Suppressor macrophage treated with lipopolysaccharide for 4 hours (primary cell): ENCODE data around the gene TGIF2.

Source experiments
- DNase-seq: peaks from one replicate; pipeline ENCODE4 v3.0.0-alpha.2; 2020

The TGIF2 gene

DNA sequence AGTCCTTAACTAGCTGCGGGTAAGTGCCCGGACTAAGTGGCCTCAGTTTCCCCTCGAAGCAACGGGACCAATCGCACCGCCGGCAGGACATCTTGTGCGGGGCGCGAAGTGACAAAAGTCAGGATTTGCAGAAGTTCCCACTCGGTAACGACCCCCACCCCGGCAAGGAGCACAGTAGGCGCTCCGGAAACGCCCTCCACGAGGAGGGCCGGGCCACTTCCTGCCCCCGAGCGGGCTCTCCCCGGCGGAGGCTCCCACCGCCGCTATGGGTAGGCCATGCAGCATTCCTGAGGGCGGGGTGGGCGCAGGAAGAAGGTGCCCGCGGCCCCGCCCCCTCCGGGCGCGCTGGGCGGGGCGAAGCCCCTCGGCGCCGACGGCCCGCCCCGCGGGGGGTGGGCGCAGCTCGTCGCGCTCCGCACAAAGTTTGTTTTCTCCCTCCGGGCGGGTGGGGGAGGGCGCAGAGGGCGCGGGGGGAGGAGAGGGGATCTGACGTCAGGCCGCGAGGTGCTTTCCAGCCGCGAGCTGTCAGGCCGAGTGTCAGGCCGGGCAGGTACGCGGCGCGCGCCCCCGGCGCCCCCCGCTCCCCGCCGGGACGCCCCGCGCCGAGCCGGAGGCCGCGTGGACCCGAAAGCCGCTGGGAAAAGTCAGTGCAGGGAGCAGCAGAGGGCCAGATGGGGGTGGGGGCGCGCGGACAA is at the start of gene TGIF2:
TGIF2 (plus strand) TSS at position 495 of the 695 bp plus-strand sequence. CDS start 5,178 bp downstream, outside the sequence.
- DNase-seq, result peak; percentile 55

DNA sequence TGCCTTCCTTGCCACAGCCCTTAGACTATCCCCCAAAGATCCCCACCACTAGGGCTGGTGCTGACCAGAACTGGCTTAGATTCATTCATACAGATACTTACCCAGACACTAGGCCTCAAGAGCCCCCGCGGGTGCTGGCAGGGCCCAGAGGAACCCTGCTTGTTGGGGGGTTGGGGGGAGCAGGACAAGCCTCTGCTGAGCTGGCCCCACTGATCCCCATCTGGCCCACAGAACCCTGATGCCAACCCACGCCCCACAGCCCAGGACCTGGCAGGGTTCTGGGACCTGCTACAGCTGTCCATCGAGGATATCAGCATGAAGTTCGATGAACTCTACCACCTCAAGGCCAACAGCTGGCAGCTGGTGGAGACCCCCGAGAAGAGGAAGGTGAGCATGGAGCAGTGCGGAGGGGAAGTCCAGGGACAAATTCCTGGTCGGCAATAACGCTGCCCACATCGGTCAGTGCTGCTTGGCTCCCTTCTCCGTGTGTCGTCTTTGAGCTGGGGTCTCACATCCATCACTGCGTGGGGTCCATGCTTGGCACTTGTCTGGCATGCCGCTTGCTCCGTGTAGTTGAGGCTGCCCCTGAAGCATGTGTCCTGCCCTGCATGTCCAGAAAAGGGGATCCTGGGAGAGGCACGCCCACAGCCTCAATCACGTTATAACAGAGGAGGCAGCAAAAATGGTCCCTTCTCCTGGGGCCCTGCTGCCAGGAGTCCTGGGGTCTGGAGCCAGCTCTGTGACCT is 47.6 kb upstream of the TGIF2 start:
- DNase-seq, result no peak

DNA sequence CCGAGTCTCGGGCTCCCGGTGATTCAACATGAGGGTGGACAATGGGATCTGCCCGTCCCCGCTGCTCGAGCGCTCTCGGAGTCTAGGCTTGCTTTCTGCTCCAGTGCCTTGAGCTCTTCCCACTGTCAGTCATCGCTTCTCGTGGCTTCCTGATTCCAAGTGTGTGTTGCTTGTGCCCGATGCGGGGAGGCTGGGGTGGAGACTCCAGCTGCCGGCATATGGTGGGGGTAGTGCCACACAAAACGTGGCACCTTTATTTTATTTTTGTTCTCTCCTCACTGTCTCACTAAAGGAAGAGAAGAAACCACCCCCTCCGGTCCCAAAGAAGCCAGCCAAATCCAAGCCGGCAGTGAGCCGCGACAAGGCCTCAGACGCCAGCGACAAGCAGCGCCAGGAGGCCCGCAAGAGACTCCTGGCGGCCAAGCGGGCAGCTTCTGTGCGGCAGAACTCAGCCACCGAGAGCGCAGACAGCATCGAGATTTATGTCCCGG is 46.8 kb upstream of the TGIF2 start:
- no peak for DNase-seq

DNA sequence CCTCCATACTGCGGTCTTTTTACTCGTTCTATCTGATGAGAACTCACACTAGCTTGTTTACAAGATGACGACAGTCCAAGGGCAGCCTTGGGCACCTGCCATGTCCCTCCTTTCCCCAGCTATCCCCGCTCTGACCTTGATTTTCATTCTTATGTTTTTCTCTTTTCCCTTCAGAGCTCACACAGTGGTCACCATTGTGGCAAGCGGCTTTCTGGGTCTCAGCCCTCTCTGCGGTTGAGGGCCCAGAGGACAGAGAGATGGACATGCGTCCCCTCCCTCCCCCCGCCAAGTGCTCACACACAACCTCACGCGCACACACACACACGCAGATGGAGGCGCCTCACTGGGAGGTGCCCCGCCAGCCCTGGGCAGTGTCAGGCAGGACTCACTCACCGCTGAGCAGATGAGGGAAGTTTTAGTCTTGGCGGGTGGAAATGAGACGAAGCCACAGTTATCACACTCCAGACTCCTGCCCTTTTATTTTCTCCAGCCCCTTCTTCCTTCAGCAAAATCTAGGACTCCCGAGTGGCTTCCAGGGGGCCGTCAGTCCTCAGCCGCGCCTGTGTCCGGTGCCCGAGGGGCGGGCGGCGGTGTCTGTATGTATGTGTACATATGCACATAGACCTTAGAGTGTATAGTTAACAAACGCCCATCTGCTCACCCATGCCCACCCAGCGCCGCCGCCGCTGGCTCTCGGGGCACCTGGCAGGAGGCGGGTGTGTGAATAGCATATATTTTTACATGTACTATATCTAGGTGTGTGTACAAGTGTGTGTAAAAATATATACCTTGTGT is 45.9 kb upstream of the TGIF2 start:
- no peak for DNase-seq

DNA sequence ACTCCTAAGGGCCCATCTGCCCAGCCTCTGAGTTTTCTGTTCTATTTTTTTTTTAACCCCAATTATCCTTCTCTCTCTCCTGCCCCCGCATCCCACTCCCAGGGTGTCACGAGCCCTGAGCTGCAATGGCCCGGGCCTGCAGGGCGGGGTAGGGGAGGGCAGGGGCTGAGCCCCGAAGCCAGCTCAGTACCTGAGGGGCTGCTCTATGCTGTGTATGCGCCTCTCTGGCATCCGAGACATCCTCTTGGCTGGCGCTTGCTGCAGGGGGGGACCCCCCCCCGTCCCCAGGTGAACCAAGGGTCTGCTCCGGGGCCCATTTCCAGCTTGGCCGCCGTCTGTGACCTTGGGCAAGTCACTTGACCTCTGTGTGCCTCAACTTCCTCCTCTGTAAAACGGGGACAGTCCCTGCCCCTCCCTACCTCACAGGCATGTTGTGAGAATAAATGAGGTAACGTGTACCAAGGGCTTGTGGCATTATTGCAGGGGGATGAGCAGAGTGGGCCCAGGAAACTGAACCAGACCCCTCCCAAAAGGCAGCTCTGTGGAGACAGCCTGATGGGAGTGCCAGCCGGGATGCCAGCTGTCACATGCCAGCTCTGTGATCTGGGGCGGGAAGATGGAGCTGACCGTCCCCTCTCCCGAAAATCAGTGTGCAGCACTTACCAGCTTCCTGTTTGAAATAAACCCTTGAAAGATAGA is 45.1 kb upstream of the TGIF2 start:
- no peak for DNase-seq

DNA sequence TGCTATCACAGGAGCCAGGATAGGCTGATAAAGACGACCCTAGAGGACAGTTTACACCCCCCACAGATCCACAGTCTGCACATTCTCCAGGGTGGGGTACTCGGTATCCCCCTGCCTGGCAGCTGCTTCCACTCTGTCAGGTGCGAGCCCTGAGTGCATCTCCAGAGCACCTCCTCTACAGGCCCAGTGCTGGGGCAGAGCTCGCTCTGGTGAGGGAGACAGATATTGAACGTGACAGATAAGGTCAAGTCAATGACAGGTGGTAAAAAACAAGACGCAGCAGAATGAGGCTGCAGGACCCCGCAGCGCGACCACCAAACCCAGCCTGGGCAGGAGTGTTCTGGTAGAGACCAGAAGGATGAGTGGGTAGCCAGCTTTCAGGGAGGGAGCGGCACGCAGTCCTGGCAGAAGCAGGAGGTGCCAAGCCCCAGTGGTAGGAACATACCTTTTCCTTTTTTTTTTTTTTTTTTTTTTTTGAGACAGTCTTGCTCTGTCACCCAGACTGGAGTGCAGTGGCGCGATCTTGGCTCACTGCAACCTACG is 44.5 kb upstream of the TGIF2 start:
- DNase-seq, result no peak

DNA sequence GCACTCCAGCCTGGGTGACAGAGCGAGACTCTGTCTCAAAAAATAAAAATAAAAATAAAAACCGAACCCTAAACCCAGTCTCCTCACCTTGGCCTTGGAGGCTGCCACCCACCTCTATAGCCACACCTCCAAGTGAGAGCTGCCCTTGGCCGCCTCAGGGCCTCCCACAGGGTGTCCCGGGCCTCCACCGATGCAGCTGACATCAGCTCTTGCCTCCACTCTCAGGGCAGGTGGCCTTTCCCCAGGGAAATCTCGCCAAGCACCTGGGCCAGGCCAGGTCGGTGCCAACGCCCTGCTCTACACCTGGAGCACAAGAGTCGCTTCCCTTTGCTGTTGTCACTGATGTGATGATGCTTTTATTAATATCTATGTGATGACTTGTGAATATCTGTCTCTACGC is 41.0 kb upstream of the TGIF2 start:
- DNase-seq, result no peak

DNA sequence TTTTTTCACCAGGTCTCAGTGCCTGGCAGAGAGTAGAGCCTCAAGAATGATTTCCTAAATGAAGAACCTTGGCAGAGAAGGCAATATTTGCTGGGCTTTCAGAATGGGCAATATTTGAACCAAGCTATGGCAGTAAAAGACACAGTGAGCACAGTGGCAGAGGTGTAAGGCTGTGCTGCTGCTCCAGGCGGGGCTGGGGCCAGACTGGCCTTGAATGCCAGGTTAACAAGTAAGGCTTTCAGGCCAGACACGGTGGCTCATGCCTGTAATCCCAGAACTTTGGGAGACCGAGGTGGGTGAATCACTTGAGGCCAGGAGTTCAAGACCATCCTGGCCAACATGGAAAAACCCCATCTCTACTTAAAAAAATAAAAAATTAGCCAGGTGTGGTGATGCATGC is 40.6 kb upstream of the TGIF2 start:
- no peak for DNase-seq

DNA sequence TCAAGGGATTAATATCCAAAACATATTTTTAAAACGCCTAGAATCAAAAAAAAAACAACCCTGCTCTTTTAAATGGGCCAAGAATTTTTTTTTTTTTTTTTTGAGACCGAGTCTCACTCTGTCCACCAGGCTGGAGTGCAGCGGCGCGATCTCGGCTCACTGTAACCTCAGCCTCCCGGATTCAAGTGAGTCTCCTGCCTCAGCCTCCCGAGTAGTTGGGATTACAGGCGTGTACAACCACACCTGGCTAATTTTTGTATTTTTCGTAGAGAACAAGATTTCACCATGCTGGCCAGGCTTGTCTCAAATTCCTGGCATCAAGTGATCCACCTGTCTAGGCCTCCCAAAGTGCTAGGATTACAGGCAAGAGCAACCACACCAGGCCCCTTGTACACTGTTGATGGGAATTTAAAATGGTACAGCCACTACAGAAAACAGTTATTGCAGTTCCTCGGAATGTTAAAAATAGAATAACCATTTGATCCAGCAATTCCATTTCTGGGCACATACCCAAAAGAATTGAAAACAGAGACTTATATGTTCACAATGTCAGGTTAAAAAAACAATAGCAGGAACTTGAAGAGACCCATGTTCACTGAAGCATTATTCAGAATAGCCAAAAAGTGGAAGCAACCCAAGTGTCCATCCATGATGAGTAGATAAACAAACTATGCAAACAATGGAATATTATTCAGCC is 35.2 kb upstream of the TGIF2 start:
- no peak for DNase-seq

DNA sequence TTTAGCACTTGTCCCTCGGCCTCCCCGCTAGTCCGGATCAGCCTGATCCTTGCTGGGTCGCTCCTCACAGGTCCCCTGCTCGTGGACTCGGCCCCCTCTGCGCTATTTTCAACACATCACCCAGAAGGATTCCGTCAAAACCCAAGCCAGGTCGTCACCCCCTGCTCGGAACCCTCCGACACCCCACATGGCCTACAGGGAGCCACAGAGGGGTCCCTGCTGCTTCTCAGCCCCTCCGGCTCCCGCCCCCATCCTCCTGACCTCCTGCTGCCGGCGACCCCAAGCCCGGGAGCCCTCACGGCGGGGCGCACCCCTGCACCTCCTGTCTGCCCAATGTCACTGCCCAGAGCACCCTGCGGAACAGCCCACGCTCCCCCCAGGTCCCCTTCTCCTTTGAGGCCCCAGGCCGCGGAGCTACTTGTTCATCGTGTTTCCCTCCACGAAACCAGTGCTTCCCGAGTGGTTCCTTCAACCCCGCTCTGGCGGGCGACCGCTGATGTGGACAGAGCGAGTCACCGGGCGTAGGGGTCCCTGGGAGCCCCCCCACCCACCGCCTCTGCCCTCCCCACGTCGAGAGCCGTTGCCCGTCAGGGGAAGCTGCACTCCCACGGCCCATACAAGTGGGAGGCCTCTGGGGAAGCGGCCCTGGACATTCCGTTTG is 32.7 kb upstream of the TGIF2 start:
- DNase-seq, result no peak

DNA sequence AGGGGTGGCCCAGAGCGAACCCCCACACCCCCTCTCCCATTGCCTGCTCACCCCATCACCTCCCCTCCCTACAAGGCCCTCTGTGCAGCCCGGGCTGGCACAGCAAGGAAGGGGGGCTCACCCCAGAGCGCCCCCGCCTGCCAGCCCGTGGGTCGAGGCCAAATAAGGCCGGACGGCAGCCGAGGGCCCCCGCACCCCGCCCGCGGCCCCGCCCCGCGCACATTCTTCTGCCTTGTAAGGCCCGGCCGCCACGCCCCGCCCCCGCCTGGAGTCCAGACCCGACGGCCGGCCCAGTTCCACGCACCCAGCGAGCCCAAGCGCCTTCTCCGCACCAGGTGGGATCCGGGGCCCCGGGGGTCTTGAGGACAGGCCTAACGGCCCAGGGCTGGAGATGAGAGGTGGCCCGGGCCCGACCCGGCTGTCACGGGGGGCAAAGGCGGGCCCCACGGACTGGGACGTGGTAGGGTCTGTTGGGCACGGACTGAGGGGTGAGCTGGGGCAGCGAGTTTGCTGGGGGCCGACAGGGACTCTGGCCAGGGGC is 32.1 kb upstream of the TGIF2 start, which contains the start of gene MYL9:
MYL9 (plus strand) TSS at position 293 of the 541 bp plus-strand sequence. CDS start 3,366 bp downstream, outside the sequence.
- DNase-seq, result peak; percentile 56

DNA sequence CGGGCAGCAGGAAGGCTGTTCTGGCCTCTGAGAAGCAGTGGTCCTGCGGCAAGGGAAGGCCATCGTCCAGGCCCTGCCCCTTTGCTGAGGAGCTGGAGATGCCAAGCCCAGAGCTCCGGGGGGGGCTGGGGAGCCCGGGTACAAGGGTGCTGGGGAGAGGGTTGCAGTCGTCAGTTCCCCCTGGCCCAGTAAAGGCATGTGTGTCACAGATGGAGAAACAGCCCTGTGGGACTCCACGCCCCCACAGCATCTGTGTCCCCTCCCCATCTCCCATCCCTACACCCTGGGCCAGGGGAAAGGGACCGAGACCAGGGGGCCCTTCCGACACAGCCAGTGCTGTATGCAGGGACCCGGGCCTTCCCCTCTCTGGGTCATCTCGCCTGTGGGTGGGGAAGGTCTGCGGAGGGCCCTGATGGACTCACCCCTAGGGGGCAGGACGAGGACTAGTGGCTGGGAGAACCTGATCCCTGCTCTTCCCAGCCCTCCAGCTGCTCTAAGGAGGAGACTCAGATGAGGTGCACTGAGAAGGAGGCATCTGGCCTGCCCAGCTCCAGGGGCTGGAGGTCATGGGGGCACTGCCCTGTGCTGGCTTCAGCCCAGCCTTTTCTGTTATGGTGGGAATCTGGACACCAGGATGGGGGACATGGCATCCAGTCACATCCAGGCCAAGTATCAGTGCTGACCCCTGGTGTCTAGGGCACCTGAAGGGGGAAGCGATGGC is 31.5 kb upstream of the TGIF2 start:
- DNase-seq, result peak; percentile 16

DNA sequence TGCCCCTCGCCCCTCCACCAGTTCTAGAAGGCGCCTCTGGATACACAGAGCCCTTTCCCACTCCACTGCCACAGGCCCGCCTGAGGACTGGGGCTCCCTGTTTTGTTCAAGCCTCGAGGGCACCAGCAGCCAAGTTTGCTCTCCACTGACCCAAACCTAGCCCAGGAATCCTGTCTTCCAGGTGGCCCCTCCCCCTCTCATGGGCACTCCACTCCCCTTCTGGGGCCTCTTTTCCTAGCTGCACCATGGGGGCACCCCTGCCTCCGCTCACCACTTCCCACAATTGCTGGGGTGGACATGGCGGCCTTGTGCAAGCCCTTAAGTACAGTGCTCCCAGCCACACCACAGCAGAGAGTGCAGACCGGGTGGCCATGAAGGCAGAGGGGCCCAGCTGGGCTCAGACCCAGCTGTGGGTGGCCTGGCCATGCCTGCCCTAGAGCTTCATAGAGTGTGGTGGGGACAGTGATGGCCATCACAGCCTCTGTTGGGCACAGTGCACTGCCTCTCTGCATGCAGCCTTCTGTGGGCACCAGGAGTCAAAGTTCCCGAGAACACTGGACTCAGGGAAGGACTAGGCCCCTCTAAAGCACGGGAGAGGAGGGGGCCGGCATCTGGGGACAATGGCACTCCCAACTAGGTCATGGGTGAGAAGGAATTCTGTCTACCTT is 30.7 kb upstream of the TGIF2 start:
- no peak for DNase-seq

DNA sequence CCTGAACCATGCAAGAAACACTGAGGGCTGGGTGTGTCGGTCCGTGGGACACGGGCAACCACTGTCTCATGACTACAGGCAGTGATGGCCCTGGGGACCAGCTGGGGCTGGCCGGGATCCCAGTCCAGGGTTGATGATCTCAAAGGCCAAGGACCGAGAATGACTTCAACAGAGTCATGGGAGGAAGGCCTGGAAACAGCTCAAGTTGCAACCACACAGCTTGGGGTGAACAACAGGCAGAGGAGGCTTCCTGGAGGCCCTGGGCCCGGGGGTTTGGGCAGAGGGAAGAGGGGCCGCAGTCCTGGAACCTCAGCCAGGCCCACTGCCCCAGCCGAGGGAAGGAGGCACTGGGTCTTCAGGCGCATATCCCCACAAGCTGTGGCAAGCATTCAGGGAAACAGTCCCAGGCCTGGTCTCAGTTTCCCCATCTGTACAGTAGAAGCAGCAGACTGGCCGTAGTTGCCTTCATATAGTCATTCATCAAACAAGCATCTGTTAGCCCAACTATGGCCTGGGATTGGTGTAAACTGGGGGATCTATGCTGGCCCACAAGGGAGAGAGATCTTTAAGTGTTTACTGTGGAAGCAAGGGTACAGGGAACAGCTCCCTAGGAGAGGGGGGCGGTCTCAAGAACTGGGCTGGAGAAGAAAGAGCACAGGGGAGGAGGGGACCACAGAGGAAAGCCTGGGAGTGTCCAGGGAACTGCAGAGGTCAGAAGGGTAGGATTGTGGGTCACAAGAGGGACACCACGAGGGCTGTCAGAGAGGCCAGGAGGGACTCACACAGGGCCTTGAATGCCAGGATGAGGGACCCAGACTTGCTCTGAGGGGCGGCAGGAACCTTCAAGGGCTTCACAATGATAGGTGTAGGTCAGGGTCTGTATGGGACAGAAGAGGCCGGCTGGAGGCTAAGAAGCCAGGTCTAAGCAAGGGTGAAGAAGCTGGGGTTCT is 29.9 kb upstream of the TGIF2 start:
- DNase-seq, result peak; percentile 61

DNA sequence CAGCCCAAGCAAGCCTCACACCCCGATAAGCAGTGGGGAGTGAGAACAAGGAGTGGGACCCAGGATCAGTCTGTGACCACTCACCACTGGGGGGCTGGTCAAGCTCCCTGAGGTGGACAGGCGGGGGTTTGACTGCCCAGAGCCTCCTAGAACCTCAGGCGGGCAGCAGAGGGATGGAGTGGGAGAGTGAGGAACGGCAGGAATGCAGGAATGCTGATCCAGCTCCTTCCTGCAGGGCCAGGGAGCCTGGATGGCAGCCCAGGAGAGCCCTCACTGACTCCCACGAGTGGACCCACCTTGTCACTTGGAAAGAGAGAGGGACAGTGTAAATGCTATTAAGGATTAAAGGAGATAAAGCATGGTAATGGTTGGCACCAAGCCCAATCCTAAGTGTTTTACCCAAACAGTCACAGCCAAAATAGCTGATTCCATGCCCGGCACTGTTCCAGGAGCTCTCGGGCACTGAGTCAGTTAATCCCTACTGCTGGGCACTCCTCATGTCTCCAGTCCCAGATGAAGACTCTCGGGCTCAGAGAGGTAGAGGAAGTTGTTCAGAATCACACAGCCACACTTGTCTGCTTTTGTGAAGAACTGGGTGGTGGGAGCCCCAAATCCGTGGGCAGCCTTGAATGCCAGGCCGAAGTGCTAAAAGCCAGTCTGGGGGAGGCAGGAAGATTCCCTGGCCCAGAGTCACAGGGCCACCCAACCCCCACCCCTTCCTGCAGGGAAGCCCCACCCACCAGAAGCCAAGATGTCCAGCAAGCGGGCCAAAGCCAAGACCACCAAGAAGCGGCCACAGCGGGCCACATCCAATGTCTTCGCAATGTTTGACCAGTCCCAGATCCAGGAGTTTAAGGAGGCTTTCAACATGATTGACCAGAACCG is 29.0 kb upstream of the TGIF2 start:
- no peak for DNase-seq

DNA sequence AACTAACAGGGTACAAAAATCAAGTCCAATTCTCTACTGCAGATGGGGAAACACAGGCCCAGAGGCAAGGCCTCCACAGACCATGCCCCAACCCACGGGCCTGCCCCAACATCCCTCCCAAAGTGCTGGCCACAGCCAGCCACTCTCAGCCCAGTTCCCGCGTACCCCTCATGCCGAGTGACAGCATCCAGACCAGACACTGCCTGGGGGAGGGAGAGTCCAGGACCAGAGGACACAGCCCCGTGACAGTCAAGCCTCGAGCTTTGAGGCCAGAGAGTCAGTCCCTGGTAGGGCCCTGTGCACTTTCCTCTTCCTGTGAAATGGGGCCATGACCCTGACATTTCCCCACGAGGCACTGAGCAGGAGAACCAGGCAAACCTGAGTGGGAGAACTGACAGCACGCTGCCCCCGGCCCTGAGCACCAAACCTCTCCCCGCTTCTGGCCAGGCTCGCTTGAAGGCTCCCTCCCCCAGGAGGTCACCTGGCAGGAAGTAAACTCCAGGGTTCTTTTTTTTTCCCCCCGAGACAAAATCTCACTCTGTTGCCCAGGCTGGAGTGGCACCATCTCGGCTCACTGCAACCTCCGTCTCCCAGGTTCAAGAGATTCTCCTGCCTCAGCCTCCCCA is 27.2 kb upstream of the TGIF2 start:
- DNase-seq, result no peak
